T-helper 2 cell treated with Interferon-gamma antibody and Interleukin-4, amounts not matched to agents 5 μg/mL and 100 μg/mL, for 36 hours (primary cell): ENCODE data around the gene PBX1.

Experiments
- DNase-seq: peaks from one replicate; pipeline ENCODE4 v3.0.0; 2021; ENCODE audit warnings: low spot score
- H3K27ac Mint-ChIP-seq: one replicate; pipeline ENCODE4 v1.8.0; 2021; ENCODE audit warnings: mild to moderate bottlenecking, mixed read lengths
- H3K27me3 Mint-ChIP-seq: one replicate; pipeline ENCODE4 v1.8.0; 2021; ENCODE audit warnings: low read depth, mixed read lengths
- H3K36me3 Mint-ChIP-seq: one replicate; pipeline ENCODE4 v1.8.0; 2021; ENCODE audit warnings: low read depth, mixed read lengths
- H3K4me1 Mint-ChIP-seq: one replicate; pipeline ENCODE4 v1.8.0; 2021; ENCODE audit warnings: low read depth, mixed read lengths
- H3K4me3 Mint-ChIP-seq: one replicate; pipeline ENCODE4 v1.8.0; 2022; ENCODE audit warnings: mild to moderate bottlenecking, moderate library complexity, mixed read lengths
- H3K9me3 Mint-ChIP-seq: one replicate; pipeline ENCODE4 v1.8.0; 2021; ENCODE audit warnings: mixed read lengths

Gene PBX1

GRCh38 chr1:164673584-164674214 is 114.7 kb downstream of the PBX1 start:
- Mint-ChIP-seq H3K27me3 (no peaks in the 10 kb centered on the region), H3K27ac (no peak overlapping the region), H3K36me3 (no peaks in the 10 kb centered on the region), H3K4me1 (no peaks in the 10 kb centered on the region), H3K4me3 (no peak overlapping the region), H3K9me3 (peaks cover 19% of the 10 kb centered on the region)
- DNase-seq, result no peak

- Mint-ChIP-seq H3K9me3 (peaks cover 5% of the 10 kb centered on the region), H3K27ac (no peak overlapping the region), H3K36me3 (no peaks in the 10 kb centered on the region), H3K27me3 (no peaks in the 10 kb centered on the region), H3K4me1 (no peaks in the 10 kb centered on the region), H3K4me3 (no peak overlapping the region)
- DNase-seq, result no peak
These were observed 116.4 kb downstream of the PBX1 start for GRCh38 chr1:164675342-164675904.

GRCh38 chr1:164678136-164678700 is 119.2 kb downstream of the PBX1 start:
- H3K36me3 Mint-ChIP-seq, result no peaks in the 10 kb centered on the region
- H3K27me3 Mint-ChIP-seq, result no peaks in the 10 kb centered on the region
- H3K9me3 Mint-ChIP-seq, result peaks cover 3% of the 10 kb centered on the region
- H3K27ac Mint-ChIP-seq, result no peak overlapping the region
- no peaks in the 10 kb centered on the region for H3K4me1 Mint-ChIP-seq
- DNase-seq, result no peak
- H3K4me3 Mint-ChIP-seq, result no peak overlapping the region

- H3K36me3 Mint-ChIP-seq, result no peaks in the 10 kb centered on the region
- no peak for DNase-seq
These were observed 123.6 kb downstream of the PBX1 start for GRCh38 chr1:164682570-164682969.

GRCh38 chr1:164683235-164683634 is 124.3 kb downstream of the PBX1 start:
- no peaks in the 10 kb centered on the region for H3K27me3 Mint-ChIP-seq
- no peak overlapping the region for H3K4me3 Mint-ChIP-seq
- H3K4me1 Mint-ChIP-seq, result no peaks in the 10 kb centered on the region
- H3K36me3 Mint-ChIP-seq, result no peaks in the 10 kb centered on the region
- DNase-seq, result no peak
- no peak overlapping the region for H3K27ac Mint-ChIP-seq
- H3K9me3 Mint-ChIP-seq, result no peaks in the 10 kb centered on the region

More at GRCh38 chr1:164682570-164682969, 123.6 kb downstream of the PBX1 start:
- no peak overlapping the region for H3K4me3 Mint-ChIP-seq
- no peaks in the 10 kb centered on the region for H3K9me3 Mint-ChIP-seq
- H3K27me3 Mint-ChIP-seq, result no peaks in the 10 kb centered on the region
- no peak overlapping the region for H3K27ac Mint-ChIP-seq
- H3K4me1 Mint-ChIP-seq, result no peaks in the 10 kb centered on the region

GRCh38 chr1:164685266-164686035 is 126.5 kb downstream of the PBX1 start:
- Mint-ChIP-seq H3K4me3 (no peak overlapping the region), H3K27me3 (no peaks in the 10 kb centered on the region), H3K9me3 (peaks cover 3% of the 10 kb centered on the region), H3K36me3 (no peaks in the 10 kb centered on the region), H3K27ac (no peak overlapping the region), H3K4me1 (no peaks in the 10 kb centered on the region)
- DNase-seq, result no peak

GRCh38 chr1:164687777-164688176 is 128.8 kb downstream of the PBX1 start:
- H3K4me3 Mint-ChIP-seq, result no peak overlapping the region
- H3K9me3 Mint-ChIP-seq, result peaks cover 3% of the 10 kb centered on the region
- H3K4me1 Mint-ChIP-seq, result no peaks in the 10 kb centered on the region
- H3K36me3 Mint-ChIP-seq, result no peaks in the 10 kb centered on the region
- no peaks in the 10 kb centered on the region for H3K27me3 Mint-ChIP-seq
- no peak for DNase-seq
- no peak overlapping the region for H3K27ac Mint-ChIP-seq

GRCh38 chr1:164688791-164689190 is 129.8 kb downstream of the PBX1 start:
- no peaks in the 10 kb centered on the region for H3K4me1 Mint-ChIP-seq
- no peak for DNase-seq

GRCh38 chr1:164689672-164690511 is 130.9 kb downstream of the PBX1 start:
- H3K27ac Mint-ChIP-seq, result no peak overlapping the region
- H3K27me3 Mint-ChIP-seq, result no peaks in the 10 kb centered on the region
- DNase-seq, result no peak
- H3K4me3 Mint-ChIP-seq, result no peak overlapping the region
- H3K36me3 Mint-ChIP-seq, result no peaks in the 10 kb centered on the region
- peaks cover 3% of the 10 kb centered on the region for H3K9me3 Mint-ChIP-seq
- H3K4me1 Mint-ChIP-seq, result no peaks in the 10 kb centered on the region

More at GRCh38 chr1:164688791-164689190, 129.8 kb downstream of the PBX1 start:
- Mint-ChIP-seq H3K9me3 (peaks cover 3% of the 10 kb centered on the region), H3K27me3 (no peaks in the 10 kb centered on the region), H3K27ac (no peak overlapping the region), H3K36me3 (no peaks in the 10 kb centered on the region), H3K4me3 (no peak overlapping the region)

- no peaks in the 10 kb centered on the region for H3K4me1 Mint-ChIP-seq
- no peaks in the 10 kb centered on the region for H3K36me3 Mint-ChIP-seq
- H3K4me3 Mint-ChIP-seq, result no peak overlapping the region
- no peaks in the 10 kb centered on the region for H3K27me3 Mint-ChIP-seq
- no peak for DNase-seq
- H3K9me3 Mint-ChIP-seq, result peaks cover 3% of the 10 kb centered on the region
- H3K27ac Mint-ChIP-seq, result no peak overlapping the region
These were observed 133.4 kb downstream of the PBX1 start for GRCh38 chr1:164692420-164692819.

GRCh38 chr1:164693564-164694359 is 134.8 kb downstream of the PBX1 start:
- no peak for DNase-seq
- H3K27ac Mint-ChIP-seq, result no peak overlapping the region
- H3K9me3 Mint-ChIP-seq, result no peaks in the 10 kb centered on the region
- H3K36me3 Mint-ChIP-seq, result no peaks in the 10 kb centered on the region
- no peaks in the 10 kb centered on the region for H3K27me3 Mint-ChIP-seq
- H3K4me1 Mint-ChIP-seq, result no peaks in the 10 kb centered on the region
- H3K4me3 Mint-ChIP-seq, result no peak overlapping the region

- Mint-ChIP-seq H3K27me3 (no peaks in the 10 kb centered on the region), H3K36me3 (no peaks in the 10 kb centered on the region), H3K4me3 (no peak overlapping the region), H3K9me3 (no peaks in the 10 kb centered on the region), H3K27ac (no peak overlapping the region), H3K4me1 (no peaks in the 10 kb centered on the region)
- DNase-seq, result no peak
These were observed 135.5 kb downstream of the PBX1 start for GRCh38 chr1:164694505-164694904.
